K562 (cell line): ENCODE measurements around the gene ZNF593OS. TPM values are rescaled to one million over a fixed set of nuclear protein-coding genes. Genes with fewer than 3 reads are reported as not detected.
A peak's percentile ranks its signal among the peaks of the same experiment; 100 is the strongest.

Source experiments
- ATF7 ChIP-seq: fragments of 450-650 bp; IDR thresholded peaks from 2 replicates; pipeline ENCODE4 v1.7.1; 2014; ENCODE audit warnings: mild to moderate bottlenecking, moderate library complexity
- BCOR ChIP-seq: fragments of 450-650 bp; IDR thresholded peaks from 2 replicates; pipeline ENCODE4 v1.6.1; 2016
- FOSL1 ChIP-seq: fragments of 200-800 bp; sonication (Bioruptor generic); conservative IDR thresholded peaks from 2 replicates; pipeline ENCODE4 v1.6.1; 2016; ENCODE audit warnings: missing genetic modification characterization, missing compliant biosample characterization
- KDM1A ChIP-seq, 2 experiments: fragments of 450-650 bp; IDR thresholded peaks; 2 replicates each; pipeline ENCODE4 v1.6.1; 2016; ENCODE audit warnings: mild to moderate bottlenecking in 2 of 2
- MBD1 ChIP-seq: fragments of 250-450 bp; sonication (Bioruptor Pico); IDR thresholded peaks from 2 replicates; pipeline ENCODE4 v1.8.0; 2022; ENCODE audit warnings: inconsistent platforms
- NFIC ChIP-seq: fragments of 450-650 bp; IDR thresholded peaks from 2 replicates; pipeline ENCODE4 v1.6.1; 2017; ENCODE audit warnings: mild to moderate bottlenecking, inconsistent platforms
- NR2C2 ChIP-seq, 2 experiments: fragments of 200-800 bp in 1 of 2; sonication (Bioruptor generic) in 1 of 2; sonication (generic) in 1 of 2; formaldehyde crosslinking in 1 of 2; IDR thresholded peaks; 2 replicates each; pipeline versions ENCODE4 v1.6.1 to v1.8.0; 2016 to 2022; ENCODE audit warnings: mild to moderate bottlenecking in 1 of 2, missing compliant biosample characterization in 1 of 2, missing genetic modification characterization in 1 of 2, missing genetic modification reagents in 1 of 2
- RBM34 ChIP-seq: fragments of 200-400 bp; formaldehyde crosslinking; IDR thresholded peaks from 2 replicates; pipeline ENCODE4 v1.6.1; 2018; ENCODE audit warnings: low read length, borderline replicate concordance; ENCODE audit not compliant: insufficient read depth
- SMARCA4 ChIP-seq: fragments of 450-650 bp; IDR thresholded peaks from 2 replicates; pipeline ENCODE4 v1.6.1; 2016
- SMARCA5 ChIP-seq: fragments of 450-650 bp; IDR thresholded peaks from 2 replicates; pipeline ENCODE4 v1.6.1; 2016
- SMARCE1 ChIP-seq: fragments of 450-650 bp; IDR thresholded peaks from 2 replicates; pipeline ENCODE4 v1.7.1; 2016; ENCODE audit warnings: mild to moderate bottlenecking
- SRSF7 ChIP-seq: fragments of 200-400 bp; formaldehyde crosslinking; optimal IDR thresholded peaks from 2 replicates; pipeline ENCODE3; 2017; ENCODE audit warnings: mild to moderate bottlenecking, low read depth, low read length
- TOE1 ChIP-seq, 2 experiments: fragments of 450-650 bp in 1 of 2; sonication (generic) in 1 of 2; formaldehyde crosslinking in 1 of 2; IDR thresholded peaks; 2 replicates each; pipeline versions ENCODE4 v1.7.1 to v1.8.0; 2016 to 2022; ENCODE audit warnings: borderline replicate concordance in 2 of 2, mild to moderate bottlenecking in 2 of 2, antibody characterized with exemption in 1 of 2, inconsistent platforms in 1 of 2, low read depth in 1 of 2, missing genetic modification reagents in 1 of 2, moderate library complexity in 1 of 2
- XRCC4 ChIP-seq: IDR thresholded peaks from one replicate; pipeline ENCODE4 v1.6.1; 2011; ENCODE audit not compliant: insufficient read depth, insufficient read length; ENCODE audit errors: extremely low read depth
- ZFP36 ChIP-seq: fragments of 150-350 bp; IDR thresholded peaks from 2 replicates; pipeline ENCODE4 v1.6.1; 2018; ENCODE audit warnings: low read length, low read depth; ENCODE audit not compliant: partially characterized antibody
- ZNF133 ChIP-seq: fragments of 250-450 bp; sonication (Bioruptor Pico); IDR thresholded peaks from 2 replicates; pipeline ENCODE4 v1.4.0; 2020; ENCODE audit warnings: mild to moderate bottlenecking
- ZNF175 ChIP-seq: fragments of 200-800 bp; sonication (Bioruptor generic); IDR thresholded peaks from 2 replicates; pipeline ENCODE4 v1.6.1; 2016; ENCODE audit warnings: low read depth, mild to moderate bottlenecking, missing genetic modification characterization, missing compliant biosample characterization
- ZNF561 ChIP-seq: fragments of 450-650 bp; formaldehyde crosslinking; conservative IDR thresholded peaks from 2 replicates; pipeline ENCODE4 v1.4.0; 2020; ENCODE audit warnings: mild to moderate bottlenecking, moderate library complexity
- polyA plus RNA-seq, 8 experiments: library from polyadenylated mRNA; depleted of rRNA in 4 of 8; stranded (reverse) in 5 of 8; unstranded in 3 of 8; fragments of >200 nt; fragmentation: Nextera tagmentation in 2 of 8; fragmentation: Illumina TruSeq in 1 of 8; extraction: Ambion mirVana in 2 of 8; extraction: Trizol in 1 of 8; gene quantifications; 2 replicates each; pipeline versions ENCODE4 v1.2.1 to v1.2.3, GENCODE V29; 2011 to 2014; ENCODE audit warnings: inconsistent platforms in 1 of 8, missing spikeins in 1 of 8
- total RNA-seq, 7 experiments: library from RNA; depleted of rRNA in 6 of 7; stranded (reverse); fragments of >200 nt in 6 of 7; fragmentation: Illumina TruSeq in 2 of 7; extraction: Trizol in 2 of 7; gene quantifications; 2 replicates each; pipeline versions ENCODE4 v1.2.1 to v1.2.3, GENCODE V29; 2011 to 2021; ENCODE audit warnings: low replicate concordance in 1 of 7
- TF ChIP-seq, protein P1 (sequence below): sonication (generic); formaldehyde crosslinking; IDR thresholded peaks from 2 replicates; pipeline ENCODE4 v1.8.0; 2023; ENCODE audit warnings: mild to moderate bottlenecking, missing genetic modification reagents
- TF ChIP-seq, protein P2 (sequence below): sonication (generic); formaldehyde crosslinking; IDR thresholded peaks from 2 replicates; pipeline ENCODE4 v1.8.0; 2023; ENCODE audit warnings: mild to moderate bottlenecking, missing genetic modification reagents

Gene ZNF593OS
- total and polyA plus RNA-seq, 9 of the 15 experiments (the other 6 are each of a cell fraction or from before 2014, with no cell fraction given): 0.24 to 0.27 TPM; not detected in 7

- TF ChIP-seq MBD1 (peak; percentile 7; the same call in 1 of the 2 replicates), SMARCA4 (0 out of 2 replicates have a peak, but pooled peaks have one; percentile 9), FOSL1 (tag) (no peak), ATF7 (0 out of 2 replicates have a peak, but pooled peaks have one; percentile 3), SMARCE1 (0 out of 2 replicates have a peak, but pooled peaks have one; percentile 17), SMARCA5 (0 out of 2 replicates have a peak, but pooled peaks have one; percentile 25), ZNF561 (CRISPR knock-in tag) (0 out of 2 replicates have a peak, but pooled peaks have one; percentile 45), RBM34 (no peak), NFIC (peak; percentile 70), XRCC4 (no peak), KDM1A (IDR thresholded peaks at IDR 0.05) (peak; percentile 46 to 47; a peak in 2 of 4 replicates), NR2C2 (CRISPR knock-in tag; IDR thresholded peaks at IDR 0.05) (no peak), NR2C2 (tag; IDR thresholded peaks at IDR 0.05) (0 out of 2 replicates have a peak, but pooled peaks have one; percentile 2), TOE1 (IDR thresholded peaks at IDR 0.05; ENCODE audit: borderline replicate concordance) (peak; percentile 15; the same call in 1 of the 2 replicates), TOE1 (CRISPR knock-in tag; IDR thresholded peaks at IDR 0.05; ENCODE audit: borderline replicate concordance, low read depth) (no peak), ZNF175 (0 out of 2 replicates have a peak, but pooled peaks have one; percentile 3), SRSF7 (no peak), ZNF133 (CRISPR knock-in tag) (no peak), BCOR (peak; percentile 82), ZFP36 (peak; percentile 56)
- TF ChIP-seq, protein P1, sequence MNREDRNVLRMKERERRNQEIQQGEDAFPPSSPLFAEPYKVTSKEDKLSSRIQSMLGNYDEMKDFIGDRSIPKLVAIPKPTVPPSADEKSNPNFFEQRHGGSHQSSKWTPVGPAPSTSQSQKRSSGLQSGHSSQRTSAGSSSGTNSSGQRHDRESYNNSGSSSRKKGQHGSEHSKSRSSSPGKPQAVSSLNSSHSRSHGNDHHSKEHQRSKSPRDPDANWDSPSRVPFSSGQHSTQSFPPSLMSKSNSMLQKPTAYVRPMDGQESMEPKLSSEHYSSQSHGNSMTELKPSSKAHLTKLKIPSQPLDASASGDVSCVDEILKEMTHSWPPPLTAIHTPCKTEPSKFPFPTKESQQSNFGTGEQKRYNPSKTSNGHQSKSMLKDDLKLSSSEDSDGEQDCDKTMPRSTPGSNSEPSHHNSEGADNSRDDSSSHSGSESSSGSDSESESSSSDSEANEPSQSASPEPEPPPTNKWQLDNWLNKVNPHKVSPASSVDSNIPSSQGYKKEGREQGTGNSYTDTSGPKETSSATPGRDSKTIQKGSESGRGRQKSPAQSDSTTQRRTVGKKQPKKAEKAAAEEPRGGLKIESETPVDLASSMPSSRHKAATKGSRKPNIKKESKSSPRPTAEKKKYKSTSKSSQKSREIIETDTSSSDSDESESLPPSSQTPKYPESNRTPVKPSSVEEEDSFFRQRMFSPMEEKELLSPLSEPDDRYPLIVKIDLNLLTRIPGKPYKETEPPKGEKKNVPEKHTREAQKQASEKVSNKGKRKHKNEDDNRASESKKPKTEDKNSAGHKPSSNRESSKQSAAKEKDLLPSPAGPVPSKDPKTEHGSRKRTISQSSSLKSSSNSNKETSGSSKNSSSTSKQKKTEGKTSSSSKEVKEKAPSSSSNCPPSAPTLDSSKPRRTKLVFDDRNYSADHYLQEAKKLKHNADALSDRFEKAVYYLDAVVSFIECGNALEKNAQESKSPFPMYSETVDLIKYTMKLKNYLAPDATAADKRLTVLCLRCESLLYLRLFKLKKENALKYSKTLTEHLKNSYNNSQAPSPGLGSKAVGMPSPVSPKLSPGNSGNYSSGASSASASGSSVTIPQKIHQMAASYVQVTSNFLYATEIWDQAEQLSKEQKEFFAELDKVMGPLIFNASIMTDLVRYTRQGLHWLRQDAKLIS (CRISPR knock-in tag): no peak
- TF ChIP-seq, protein P2, sequence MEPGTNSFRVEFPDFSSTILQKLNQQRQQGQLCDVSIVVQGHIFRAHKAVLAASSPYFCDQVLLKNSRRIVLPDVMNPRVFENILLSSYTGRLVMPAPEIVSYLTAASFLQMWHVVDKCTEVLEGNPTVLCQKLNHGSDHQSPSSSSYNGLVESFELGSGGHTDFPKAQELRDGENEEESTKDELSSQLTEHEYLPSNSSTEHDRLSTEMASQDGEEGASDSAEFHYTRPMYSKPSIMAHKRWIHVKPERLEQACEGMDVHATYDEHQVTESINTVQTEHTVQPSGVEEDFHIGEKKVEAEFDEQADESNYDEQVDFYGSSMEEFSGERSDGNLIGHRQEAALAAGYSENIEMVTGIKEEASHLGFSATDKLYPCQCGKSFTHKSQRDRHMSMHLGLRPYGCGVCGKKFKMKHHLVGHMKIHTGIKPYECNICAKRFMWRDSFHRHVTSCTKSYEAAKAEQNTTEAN (CRISPR knock-in tag): no peak
- TF ChIP-seq, all 486 proteins: peak for 37
These were observed 9.4 kb downstream of the ZNF593OS start (continued) for GRCh38 chr1:26162220-26162709.
